B cell (primary cell): Measurements from ENCODE around the gene FBXW4. TPM values are rescaled to one million over a fixed set of nuclear protein-coding genes. Genes with fewer than 3 reads are reported as not detected.

Source experiments
- ATAC-seq: fragments of 200-7000 bp; cut with Tn5 transposase; one replicate; pipeline ENCODE4 v1.10.0; 2021; ENCODE audit warnings: low read depth, mild to moderate bottlenecking, moderate number of reproducible peaks, moderate library complexity
- CTCF ChIA-PET: fragments of 350-600 bp; sonication (Branson Sonifier 250); formaldehyde crosslinking; loops from one replicate; lab custom pipeline; 2021; ENCODE audit warnings: antibody characterized with exemption, inconsistent platforms; lab: Charles Lee
- POLR2A ChIA-PET: fragments of 350-600 bp; sonication (Branson Sonifier 250); formaldehyde crosslinking; loops from one replicate; lab custom pipeline; 2021; ENCODE audit warnings: antibody characterized with exemption; lab: Charles Lee
- DNase-seq: peaks from one replicate; pipeline ENCODE4 v3.0.0; 2013
- H2AFZ ChIP-seq: 2 replicates; pipeline ENCODE4 v1.6.1; 2012; ENCODE audit warnings: mild to moderate bottlenecking, low read depth, low read length; ENCODE audit not compliant: insufficient read depth, poor library complexity, severe bottlenecking
- H3K27ac ChIP-seq, 2 donors: 1 replicate in 1 of 2; 2 replicates in 1 of 2; pipeline ENCODE4 v1.5.1; 2012 to 2013; ENCODE audit warnings: low read length in 2 of 2, mild to moderate bottlenecking in 2 of 2, moderate library complexity in 1 of 2
- H3K27me3 ChIP-seq, 4 experiments: fragments of 200-600 bp in 1 of 4; sonication (generic) in 1 of 4; replicated peaks in 1 of 4; 1 replicate in 2 of 4; 2 replicates in 2 of 4; pipeline versions ENCODE4 v1.6.1 to v1.7.0; 2013 to 2016; ENCODE audit warnings: low read length in 3 of 4, mild to moderate bottlenecking in 2 of 4, mixed read lengths in 1 of 4, moderate library complexity in 1 of 4; ENCODE audit not compliant: insufficient read depth in 4 of 4, control insufficient read depth in 3 of 4; ENCODE audit errors: control extremely low read depth in 1 of 4
- H3K36me3 ChIP-seq, 2 experiments: replicated peaks in 1 of 2; 1 replicate in 1 of 2; 2 replicates in 1 of 2; pipeline versions ENCODE4 v1.6.1 to v1.7.1; 2013; ENCODE audit warnings: low read length in 1 of 2; ENCODE audit not compliant: insufficient read depth in 2 of 2, control insufficient read depth in 1 of 2; ENCODE audit errors: control extremely low read depth in 1 of 2, extremely low read depth in 1 of 2
- H3K4me1 ChIP-seq, 2 donors: fragments of 200-600 bp in 1 of 2; sonication (generic) in 1 of 2; 1 replicate in 1 of 2; 2 replicates in 1 of 2; pipeline versions ENCODE4 v1.5.1 to v1.6.1; 2013 to 2017; ENCODE audit warnings: low read length in 2 of 2; ENCODE audit not compliant: control insufficient read depth in 2 of 2, insufficient read depth in 2 of 2
- H3K4me2 ChIP-seq: replicated peaks from 2 replicates; pipeline ENCODE3; 2012; ENCODE audit warnings: mild to moderate bottlenecking, low read depth, low read length; ENCODE audit not compliant: poor library complexity, severe bottlenecking
- H3K4me3 ChIP-seq, 5 experiments: fragments of 200-600 bp in 1 of 5; sonication (generic) in 1 of 5; 1 replicate in 3 of 5; 2 replicates in 2 of 5; pipeline versions ENCODE4 v1.5.1 to v1.7.0; 2011 to 2016; ENCODE audit warnings: low read length in 4 of 5, mild to moderate bottlenecking in 4 of 5, low read depth in 2 of 5, control low read depth in 1 of 5, moderate library complexity in 1 of 5; ENCODE audit not compliant: insufficient read depth in 1 of 5; ENCODE audit errors: control extremely low read depth in 1 of 5, extremely low read depth in 1 of 5
- H3K79me2 ChIP-seq: fragments of 200-600 bp; sonication (generic); one replicate; pipeline ENCODE4 v1.6.0; 2016; ENCODE audit warnings: low read length; ENCODE audit not compliant: control insufficient read depth, insufficient read depth
- H3K9ac ChIP-seq: fragments of 200-600 bp; sonication (generic); 2 replicates; pipeline ENCODE4 v1.6.1; 2017; ENCODE audit warnings: mild to moderate bottlenecking, low read length, moderate library complexity
- H3K9me3 ChIP-seq, 3 donors: one replicate each; pipeline versions ENCODE4 v1.6.1 to v1.7.1; 2013; ENCODE audit warnings: low read length in 2 of 3; ENCODE audit not compliant: control insufficient read depth in 2 of 3, insufficient read depth in 1 of 3; ENCODE audit errors: control extremely low read depth in 1 of 3
- H4K20me1 ChIP-seq: 2 replicates; pipeline ENCODE4 v1.6.0; 2012; ENCODE audit warnings: mild to moderate bottlenecking, low read length; ENCODE audit not compliant: insufficient read depth, control insufficient read depth, poor library complexity, severe bottlenecking
- H3K27ac Mint-ChIP-seq: one replicate; pipeline ENCODE4 v1.8.0; 2021; ENCODE audit warnings: mixed read lengths
- H3K27me3 Mint-ChIP-seq: one replicate; pipeline ENCODE4 v1.8.0; 2021; ENCODE audit warnings: mixed read lengths
- H3K4me1 Mint-ChIP-seq: one replicate; pipeline ENCODE4 v1.8.0; 2021; ENCODE audit warnings: mixed read lengths
- H3K4me3 Mint-ChIP-seq: one replicate; pipeline ENCODE4 v1.8.0; 2021; ENCODE audit warnings: mixed read lengths
- H3K9me3 Mint-ChIP-seq: one replicate; pipeline ENCODE4 v1.8.0; 2022; ENCODE audit warnings: mixed read lengths; ENCODE audit not compliant: insufficient read depth
- CTCF ChIP-seq: fragments of 200-600 bp; IDR thresholded peaks from one replicate; pipeline ENCODE4 v1.8.0; 2022; ENCODE audit warnings: antibody characterized with exemption, mild to moderate bottlenecking
- EZH2 ChIP-seq: IDR thresholded peaks from 2 replicates; pipeline ENCODE4 v1.6.1; 2012; ENCODE audit warnings: borderline replicate concordance, low read depth, mild to moderate bottlenecking, moderate library complexity, low read length; ENCODE audit not compliant: insufficient read depth, poor library complexity, severe bottlenecking
- WGBS: methylation state at CpG from one replicate; pipeline ENCODE4 v1.1.5; 2013; ENCODE audit warnings: missing lambda C conversion rate; ENCODE audit not compliant: insufficient coverage; 5-methylcytosine and 5-hydroxymethylcytosine counted together
- intact Hi-C: fragments of 100-400 bp; cut with micrococcal nuclease; formaldehyde crosslinking; loops from one replicate; pipeline ENCODE4 v1.10.0; 2022
- polyA plus RNA-seq: library from polyadenylated mRNA; depleted of rRNA; stranded (reverse); fragments of >200 nt; gene quantifications from 2 replicates; pipeline ENCODE4 v1.2.3, GENCODE V29; 2012
- total RNA-seq, 2 donors: library from RNA; stranded (reverse); fragments of 120-200 nt in 1 of 2; gene quantifications; 1 replicate in 1 of 2; 2 replicates in 1 of 2; pipeline versions ENCODE4 v1.2.3 to v1.2.4, GENCODE V29; 2013 to 2022

FBXW4 gene
- total and polyA plus RNA-seq, 2 donors (not counting 1 experiment from before 2014, with no cell fraction given) = 72.9 to 99.6 TPM

DNA sequence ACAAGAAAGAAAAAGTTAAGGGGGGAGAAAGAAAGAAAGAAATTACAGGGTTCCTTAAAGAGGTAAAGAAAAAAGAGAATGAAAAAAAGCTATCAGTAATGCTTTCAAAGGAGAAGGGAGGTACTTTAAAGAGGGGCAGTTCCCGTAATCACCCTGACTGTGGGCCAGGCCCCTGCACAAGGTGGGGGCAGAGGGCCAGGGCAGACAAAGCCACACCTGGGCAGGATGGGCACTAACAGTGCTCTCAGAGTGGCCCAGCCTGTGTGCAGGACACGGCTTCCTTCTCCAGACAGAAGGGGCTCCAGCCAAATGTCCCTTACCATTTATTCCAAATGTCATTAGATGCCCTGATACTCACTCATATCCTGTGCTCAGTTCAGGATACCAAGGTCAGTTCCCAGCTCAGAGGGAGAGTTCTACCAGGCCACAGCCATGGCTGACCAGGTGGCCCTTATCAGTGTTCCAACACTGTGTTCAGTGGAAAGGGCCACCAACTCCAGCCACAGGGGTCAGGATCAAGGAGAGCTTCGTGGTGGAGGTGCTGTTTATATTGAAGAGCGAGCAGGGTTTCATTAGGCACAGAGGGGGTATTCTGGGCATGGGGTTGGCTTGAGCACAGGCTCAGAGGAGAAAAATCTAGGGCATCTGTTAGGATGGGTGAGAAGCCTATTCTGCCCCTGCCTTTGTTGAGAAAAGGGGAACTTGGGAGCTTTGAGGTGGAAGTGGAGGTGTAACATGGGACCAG lies 77.0 kb downstream of the FBXW4 start:
- Histone ChIP-seq H3K4me3 (no peak overlapping the region), H3K9me3 (no peaks in the 10 kb centered on the region), H3K4me1 (peaks cover 19 to 23% of the 10 kb centered on the region in 2 donors), H2AFZ (no peak overlapping the region), H3K27ac (peak overlapping the region in 1 of 2 donors; percentile 53), H4K20me1 (peaks cover 36% of the 10 kb centered on the region), H3K79me2 (no peaks in the 10 kb centered on the region), H3K36me3 (peaks cover 0 to 72% of the 10 kb centered on the region in 2 experiments), H3K9ac (no peak overlapping the region), H3K4me2 (no peak overlapping the region), H3K27me3 (no peaks in the 10 kb centered on the region)
- ChIA-PET CTCF (no interaction called here), POLR2A (no interaction called here)
- no peak for TF ChIP-seq CTCF
- peaks cover 20% of the 10 kb centered on the region for H3K4me1 Mint-ChIP-seq
- intact Hi-C loops = no loop called here
- no peaks in the 10 kb centered on the region for H3K9me3 Mint-ChIP-seq
- ATAC-seq (no peak), DNase-seq (no peak)
- H3K4me3 Mint-ChIP-seq = no peak overlapping the region
- no peaks in the 10 kb centered on the region for H3K27me3 Mint-ChIP-seq
- 75% methylated on average over 4 of the region's 4 CpGs for WGBS
- peak overlapping the region; percentile 60 for H3K27ac Mint-ChIP-seq

GRCh38 chr10:101617102-101617823 lies 77.7 kb downstream of the FBXW4 start:
- Mint-ChIP-seq H3K9me3 (no peaks in the 10 kb centered on the region), H3K4me1 (peaks cover 20% of the 10 kb centered on the region), H3K4me3 (no peak overlapping the region), H3K27me3 (no peaks in the 10 kb centered on the region), H3K27ac (peak overlapping the region; percentile 51)
- Histone ChIP-seq H2AFZ (no peak overlapping the region), H3K9ac (no peak overlapping the region), H3K27me3 (no peaks in the 10 kb centered on the region), H3K36me3 (peaks cover 0 to 74% of the 10 kb centered on the region in 2 experiments), H3K9me3 (no peaks in the 10 kb centered on the region), H3K27ac (peak overlapping the region in 1 of 2 donors; percentile 53), H3K4me3 (no peak overlapping the region), H3K79me2 (no peaks in the 10 kb centered on the region), H3K4me2 (no peak overlapping the region), H3K4me1 (peaks cover 19 to 23% of the 10 kb centered on the region in 2 donors), H4K20me1 (peaks cover 36% of the 10 kb centered on the region)
- CTCF ChIA-PET = no interaction called here
- TF ChIP-seq EZH2 = no peak
- TF ChIP-seq CTCF = no peak
- no peak for ATAC-seq
- POLR2A ChIA-PET = no interaction called here
- intact Hi-C loops = no loop called here
- WGBS = 28% methylated on average over 3 of the region's 8 CpGs
- no peak for DNase-seq
